C4-2B (cell line): ENCODE data around the gene CAB39.

Experiments used
- H3K27ac ChIP-seq: fragments of 450-650 bp; 2 replicates; pipeline ENCODE4 v1.5.1; 2017
- ZFX ChIP-seq: fragments of 450-650 bp; IDR thresholded peaks from 2 replicates; pipeline ENCODE4 v1.6.1; 2017
- TF ChIP-seq, protein P1 (sequence below): fragments of 450-650 bp; conservative IDR thresholded peaks from 2 replicates; pipeline ENCODE4 v1.5.1; 2017; ENCODE audit warnings: mild to moderate bottlenecking

CAB39 gene

DNA sequence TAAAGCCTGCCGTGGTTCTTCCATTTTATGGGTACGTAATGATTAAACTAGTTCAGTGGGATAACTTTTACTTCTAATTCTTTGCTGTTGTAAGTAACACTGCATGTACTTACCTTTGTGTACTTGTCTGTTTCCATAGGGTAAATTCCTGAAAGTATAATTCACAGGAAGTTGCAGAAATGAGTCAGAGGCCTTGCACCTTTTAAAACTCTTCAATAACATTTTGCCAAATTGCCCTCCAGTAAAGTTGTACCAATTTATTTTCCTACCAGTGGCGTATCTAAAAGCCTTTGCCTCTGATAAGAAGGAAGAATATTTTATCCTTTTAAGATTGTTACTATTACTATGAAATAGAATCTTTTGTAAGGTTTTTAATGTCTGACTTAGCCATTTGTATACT is 65.1 kb downstream of the CAB39 start:
- TF ChIP-seq, protein P1, sequence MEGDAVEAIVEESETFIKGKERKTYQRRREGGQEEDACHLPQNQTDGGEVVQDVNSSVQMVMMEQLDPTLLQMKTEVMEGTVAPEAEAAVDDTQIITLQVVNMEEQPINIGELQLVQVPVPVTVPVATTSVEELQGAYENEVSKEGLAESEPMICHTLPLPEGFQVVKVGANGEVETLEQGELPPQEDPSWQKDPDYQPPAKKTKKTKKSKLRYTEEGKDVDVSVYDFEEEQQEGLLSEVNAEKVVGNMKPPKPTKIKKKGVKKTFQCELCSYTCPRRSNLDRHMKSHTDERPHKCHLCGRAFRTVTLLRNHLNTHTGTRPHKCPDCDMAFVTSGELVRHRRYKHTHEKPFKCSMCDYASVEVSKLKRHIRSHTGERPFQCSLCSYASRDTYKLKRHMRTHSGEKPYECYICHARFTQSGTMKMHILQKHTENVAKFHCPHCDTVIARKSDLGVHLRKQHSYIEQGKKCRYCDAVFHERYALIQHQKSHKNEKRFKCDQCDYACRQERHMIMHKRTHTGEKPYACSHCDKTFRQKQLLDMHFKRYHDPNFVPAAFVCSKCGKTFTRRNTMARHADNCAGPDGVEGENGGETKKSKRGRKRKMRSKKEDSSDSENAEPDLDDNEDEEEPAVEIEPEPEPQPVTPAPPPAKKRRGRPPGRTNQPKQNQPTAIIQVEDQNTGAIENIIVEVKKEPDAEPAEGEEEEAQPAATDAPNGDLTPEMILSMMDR = no peak
- no peak for TF ChIP-seq ZFX
- H3K27ac ChIP-seq = no peak overlapping the region

DNA sequence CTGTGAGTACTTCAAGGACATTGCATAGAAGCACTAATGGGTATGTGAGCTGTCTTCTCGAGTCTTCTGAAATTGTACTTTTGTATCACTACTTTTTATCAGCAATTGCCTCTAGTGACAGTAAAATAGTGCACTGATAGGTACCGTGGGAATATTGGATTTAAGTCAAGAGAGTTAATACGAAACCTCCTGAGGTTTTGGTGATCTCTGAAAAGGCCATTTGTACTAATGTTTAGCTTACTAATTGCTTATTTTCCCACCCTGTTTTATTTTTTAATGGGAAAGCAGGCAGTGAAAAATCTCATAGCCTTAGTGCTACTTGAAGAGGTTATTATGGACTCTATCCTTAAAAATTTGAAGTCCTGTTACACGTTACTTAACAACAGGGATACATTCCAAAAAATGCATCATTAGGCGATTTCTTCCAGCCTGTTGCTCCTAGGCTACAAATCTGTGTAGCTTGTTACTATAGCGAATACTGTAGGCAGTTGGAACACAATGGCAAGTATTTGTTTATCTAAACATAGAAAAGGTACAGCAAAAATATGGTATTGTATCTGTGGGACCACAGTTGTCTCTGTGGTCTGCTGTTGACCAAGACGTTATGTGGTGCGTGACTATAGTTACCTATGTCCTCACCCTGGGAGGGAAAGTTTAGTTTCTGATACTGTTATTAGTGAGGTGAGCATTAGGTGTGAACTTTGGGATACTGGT is 65.9 kb downstream of the CAB39 start:
- H3K27ac ChIP-seq = no peak overlapping the region
- TF ChIP-seq, protein P1 = no peak
- no peak for TF ChIP-seq ZFX

DNA sequence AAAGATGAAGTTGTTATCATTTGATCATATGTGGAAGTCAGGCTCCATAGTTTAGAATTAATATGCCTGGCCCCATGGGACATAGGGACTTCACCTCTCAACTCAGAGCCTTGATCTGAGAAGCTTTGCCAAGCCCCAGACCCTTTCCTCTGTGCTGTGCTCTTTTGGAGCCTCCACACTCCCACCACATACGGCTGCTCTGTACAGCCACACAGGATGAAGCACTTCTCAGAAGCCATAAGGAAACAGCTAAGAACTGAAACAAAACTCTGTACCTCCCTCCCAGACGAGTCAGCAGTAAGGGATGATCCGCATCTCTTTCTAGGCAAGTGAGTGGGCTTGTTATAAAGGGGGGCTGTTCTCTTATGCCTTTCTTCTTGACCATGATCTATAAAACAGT is 66.5 kb downstream of the CAB39 start:
- TF ChIP-seq, protein P1 = no peak
- TF ChIP-seq ZFX = no peak
- H3K27ac ChIP-seq = no peak overlapping the region

DNA sequence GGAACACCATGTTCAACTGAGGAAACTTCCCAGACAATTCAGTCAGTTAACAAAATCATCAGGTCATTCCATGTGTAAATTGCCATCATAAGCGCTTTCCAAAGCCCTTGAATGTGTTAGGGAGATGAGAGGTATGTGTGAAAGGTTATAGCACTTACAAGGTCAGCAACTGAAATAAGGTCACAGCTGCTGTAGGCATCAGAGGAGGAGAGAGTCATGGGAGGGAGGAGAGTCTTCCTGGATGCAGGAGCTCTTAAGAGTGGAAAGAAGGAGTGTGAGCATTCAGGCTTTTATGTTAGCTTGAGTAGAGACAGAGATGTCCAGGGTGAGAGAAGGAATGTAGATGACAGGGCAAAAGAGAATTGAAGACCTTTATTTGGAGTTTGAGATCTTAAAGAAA is 67.0 kb downstream of the CAB39 start:
- TF ChIP-seq, protein P1 = no peak
- TF ChIP-seq ZFX = no peak
- H3K27ac ChIP-seq = no peak overlapping the region

DNA sequence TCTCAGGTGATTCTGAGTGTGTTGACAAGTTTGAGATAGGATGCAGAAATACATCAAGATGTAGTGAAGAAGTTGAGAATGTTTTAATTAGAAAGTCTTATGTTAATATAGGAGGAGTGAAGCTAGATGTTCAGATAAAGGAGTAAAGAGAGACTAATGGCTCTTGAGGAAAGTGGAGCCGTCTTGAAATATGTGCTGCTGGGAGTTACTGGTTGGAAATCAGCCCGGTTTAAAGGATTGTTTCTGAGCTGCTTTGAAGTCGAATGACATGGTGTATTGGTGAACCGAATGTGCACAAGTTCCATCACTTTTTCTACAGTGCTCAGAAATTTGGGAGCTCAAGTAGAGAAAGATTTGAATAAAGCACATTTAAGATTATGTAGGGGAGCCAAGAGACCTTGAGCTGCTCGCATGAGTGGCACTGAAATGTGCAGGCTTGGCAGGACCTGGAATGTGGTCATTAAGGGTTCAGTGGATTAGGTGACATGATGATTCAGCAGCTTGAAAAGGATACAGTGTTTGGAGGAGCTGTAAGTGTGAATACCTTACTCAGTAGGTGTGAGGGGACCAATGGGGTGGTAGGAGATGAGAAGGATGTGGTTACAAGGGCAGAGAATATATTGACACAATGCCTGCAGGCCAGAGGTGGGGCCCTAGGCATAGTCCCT is 68.6 kb downstream of the CAB39 start:
- no peak overlapping the region for H3K27ac ChIP-seq

DNA sequence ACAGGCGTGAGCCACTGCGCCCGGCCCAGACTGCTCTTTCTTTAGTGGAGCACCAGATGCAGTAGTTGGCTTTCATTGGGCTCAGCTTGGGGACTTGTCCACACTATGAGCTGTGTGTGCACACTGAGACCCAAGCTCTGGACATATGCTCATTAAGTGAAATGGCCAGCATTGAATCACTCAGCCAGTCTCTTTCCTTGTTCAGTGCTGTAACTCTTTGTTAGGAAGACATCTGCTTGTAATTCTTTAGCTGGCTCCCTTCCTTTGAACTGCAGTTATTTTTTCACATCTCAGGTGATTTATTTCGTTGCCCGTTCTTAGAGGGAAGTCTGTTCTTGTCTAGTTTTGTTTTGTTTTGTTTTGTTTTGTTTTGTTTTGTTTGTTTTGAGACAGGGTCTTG is 70.5 kb downstream of the CAB39 start:
- TF ChIP-seq, protein P1 = no peak
- no peak for TF ChIP-seq ZFX
- no peak overlapping the region for H3K27ac ChIP-seq

More for the DNA sequence above, 68.6 kb downstream of the CAB39 start:
- TF ChIP-seq ZFX = no peak
- TF ChIP-seq, protein P1 = no peak

DNA sequence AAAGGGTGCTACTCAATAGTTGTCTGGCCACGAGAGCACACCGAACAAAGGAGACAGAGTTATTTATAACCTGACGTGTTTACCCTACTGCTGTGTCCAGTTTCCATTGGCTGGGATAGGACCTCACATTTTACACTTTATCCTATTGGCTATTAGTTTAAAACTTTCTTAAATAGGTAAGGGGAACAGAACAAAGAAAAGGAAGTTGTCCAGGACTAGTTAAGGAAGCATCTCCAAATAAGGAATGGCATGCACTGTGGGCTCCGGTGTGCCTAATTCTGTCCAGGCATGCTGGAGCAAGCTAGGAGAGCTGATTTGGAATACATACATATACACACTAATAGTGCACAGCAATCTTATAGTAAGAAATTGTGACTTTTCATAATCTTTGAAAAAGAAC is 72.2 kb downstream of the CAB39 start:
- TF ChIP-seq, protein P1 = no peak
- TF ChIP-seq ZFX = no peak
- no peak overlapping the region for H3K27ac ChIP-seq
